Type B pancreatic cell (in vitro differentiated cells): ENCODE data around the gene CEPT1. TPM values are rescaled to one million over a fixed set of nuclear protein-coding genes. Genes with fewer than 3 reads are reported as not detected.

Experiments
- DNase-seq: peaks from one replicate; pipeline ENCODE4 v3.0.0; 2021; ENCODE audit warnings: mixed read lengths; ENCODE audit not compliant: unreplicated experiment; ENCODE audit errors: extremely low spot score
- H3K27ac Mint-ChIP-seq: 2 replicates; pipeline ENCODE4 v1.8.0; 2021; ENCODE audit warnings: mild to moderate bottlenecking, mixed read lengths
- H3K27me3 Mint-ChIP-seq: 2 replicates; pipeline ENCODE4 v1.8.0; 2021; ENCODE audit warnings: mixed read lengths
- H3K36me3 Mint-ChIP-seq: 2 replicates; pipeline ENCODE4 v1.8.0; 2021; ENCODE audit warnings: mixed read lengths
- H3K4me1 Mint-ChIP-seq: one replicate; pipeline ENCODE4 v1.8.0; 2021; ENCODE audit warnings: mixed read lengths; ENCODE audit not compliant: unreplicated experiment
- H3K4me3 Mint-ChIP-seq: 2 replicates; pipeline ENCODE4 v1.8.0; 2021; ENCODE audit warnings: mild to moderate bottlenecking, mixed read lengths
- H3K9me3 Mint-ChIP-seq: 2 replicates; pipeline ENCODE4 v1.8.0; 2021; ENCODE audit warnings: mixed read lengths
- CTCF ChIP-seq: fragments of 200-600 bp; sonication (generic); conservative IDR thresholded peaks from 2 replicates; pipeline ENCODE4 v1.5.0; 2021; ENCODE audit warnings: antibody characterized with exemption, mild to moderate bottlenecking
- total RNA-seq: library from RNA; stranded (reverse); gene quantifications from 2 replicates; pipeline ENCODE4 v1.2.1, GENCODE V29; 2021; ENCODE audit warnings: low replicate concordance

CEPT1 gene
- total RNA-seq, 1 donor from 2014 or later, result 41.0 TPM

- peaks cover 46% of the 10 kb centered on the region for H3K36me3 Mint-ChIP-seq
- no peaks in the 10 kb centered on the region for H3K27me3 Mint-ChIP-seq
- H3K27ac Mint-ChIP-seq, result no peak overlapping the region
- peaks cover 6% of the 10 kb centered on the region for H3K4me1 Mint-ChIP-seq
- no peaks in the 10 kb centered on the region for H3K9me3 Mint-ChIP-seq
- TF ChIP-seq CTCF, result no peak
- no peak overlapping the region for H3K4me3 Mint-ChIP-seq
- DNase-seq, result no peak
These were observed 8.4 kb downstream of the CEPT1 start for GRCh38 chr1:111148376-111148881.

GRCh38 chr1:111151838-111152237, 11.8 kb downstream of the CEPT1 start:
- H3K27ac Mint-ChIP-seq, result no peak overlapping the region
- H3K9me3 Mint-ChIP-seq, result no peaks in the 10 kb centered on the region
- H3K4me1 Mint-ChIP-seq, result no peaks in the 10 kb centered on the region
- H3K27me3 Mint-ChIP-seq, result no peaks in the 10 kb centered on the region
- no peak for DNase-seq
- TF ChIP-seq CTCF, result no peak
- peaks cover 70% of the 10 kb centered on the region for H3K36me3 Mint-ChIP-seq
- no peak overlapping the region for H3K4me3 Mint-ChIP-seq

GRCh38 chr1:111154021-111154999, 14.3 kb downstream of the CEPT1 start:
- no peaks in the 10 kb centered on the region for H3K4me1 Mint-ChIP-seq
- H3K9me3 Mint-ChIP-seq, result no peaks in the 10 kb centered on the region
- peaks cover 67% of the 10 kb centered on the region for H3K36me3 Mint-ChIP-seq

GRCh38 chr1:111157431-111157830, 17.4 kb downstream of the CEPT1 start:
- no peak for TF ChIP-seq CTCF
- H3K27ac Mint-ChIP-seq, result no peak overlapping the region
- DNase-seq, result no peak
- H3K27me3 Mint-ChIP-seq, result no peaks in the 10 kb centered on the region
- H3K9me3 Mint-ChIP-seq, result no peaks in the 10 kb centered on the region
- peaks cover 53% of the 10 kb centered on the region for H3K36me3 Mint-ChIP-seq
- peaks cover 7% of the 10 kb centered on the region for H3K4me1 Mint-ChIP-seq
- H3K4me3 Mint-ChIP-seq, result no peak overlapping the region

More at GRCh38 chr1:111154021-111154999, 14.3 kb downstream of the CEPT1 start:
- Mint-ChIP-seq H3K27me3 (no peaks in the 10 kb centered on the region), H3K27ac (no peak overlapping the region), H3K4me3 (peak overlapping the region; percentile 21)
- no peak for DNase-seq
- no peak for TF ChIP-seq CTCF

- peaks cover 23% of the 10 kb centered on the region for H3K36me3 Mint-ChIP-seq
- peaks cover 7% of the 10 kb centered on the region for H3K4me1 Mint-ChIP-seq
- H3K27me3 Mint-ChIP-seq, result no peaks in the 10 kb centered on the region
- H3K27ac Mint-ChIP-seq, result peak overlapping the region; percentile 2
- no peak for DNase-seq
- H3K9me3 Mint-ChIP-seq, result no peaks in the 10 kb centered on the region
- no peak for TF ChIP-seq CTCF
- H3K4me3 Mint-ChIP-seq, result no peak overlapping the region
These were observed 21.9 kb downstream of the CEPT1 start for GRCh38 chr1:111161843-111162487.
